ENCODE results near the gene AP5B1.
"Not testable (repeated sequence)": the region's sequence is repeated elsewhere in the genome, so short reads cannot be mapped to it uniquely, and the experiment has no call there.

The AP5B1 gene

DNA sequence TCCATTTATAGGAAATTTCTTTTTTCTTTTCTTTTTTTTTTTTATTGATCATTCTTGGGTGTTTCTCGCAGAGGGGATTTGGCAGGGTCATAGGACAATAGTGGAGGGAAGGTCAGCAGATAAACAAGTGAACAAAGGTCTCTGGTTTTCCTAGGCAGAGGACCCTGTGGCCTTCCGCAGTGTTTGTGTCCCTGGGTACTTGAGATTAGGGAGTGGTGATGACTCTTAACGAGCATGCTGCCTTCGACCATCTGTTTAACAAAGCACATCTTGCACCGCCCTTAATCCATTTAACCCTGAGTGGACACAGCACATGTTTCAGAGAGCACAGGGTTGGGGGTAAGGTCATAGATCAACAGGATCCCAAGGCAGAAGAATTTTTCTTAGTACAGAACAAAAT, 18.6 kb downstream of the AP5B1 start:
- not testable (repeated sequence) for DNase-seq

DNA sequence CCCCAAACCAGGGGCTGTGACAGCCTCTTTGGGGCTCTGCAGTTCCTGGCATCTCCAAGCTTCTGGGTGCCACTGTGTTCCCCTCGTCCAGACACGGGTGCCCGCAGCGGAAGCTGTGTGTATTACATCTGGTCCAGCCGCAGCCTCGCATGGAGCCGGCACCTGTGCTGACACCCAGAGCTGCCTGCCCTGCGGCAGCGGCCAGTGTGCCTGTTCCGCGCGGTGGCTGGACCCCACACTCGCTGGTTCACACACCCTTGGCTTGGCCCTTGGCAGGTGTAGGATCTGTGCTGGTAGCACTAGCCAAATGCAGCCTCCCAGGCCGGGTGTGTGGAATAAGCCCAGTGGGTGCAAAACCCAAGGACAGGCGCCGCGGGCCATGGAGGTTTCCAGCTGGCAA, 35.7 kb downstream of the AP5B1 start:
- DNase-seq: no peak

DNA sequence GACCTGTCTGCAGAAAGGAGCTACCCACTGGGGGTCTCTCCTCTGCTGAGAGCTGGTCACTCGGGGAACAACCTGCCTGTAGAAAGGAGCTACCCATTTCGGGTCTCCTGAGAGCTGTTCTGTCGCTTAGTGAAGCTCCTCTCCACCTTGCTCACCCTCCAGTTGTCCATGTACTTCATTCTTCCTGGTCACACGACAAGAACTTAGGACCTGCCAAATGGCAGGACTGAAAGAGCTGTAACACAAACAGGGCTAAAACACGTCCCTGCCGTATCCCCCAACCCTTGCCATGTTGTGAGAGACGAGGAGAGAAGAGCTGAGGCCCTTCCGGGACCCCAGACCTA, 36.1 kb downstream of the AP5B1 start:
- DNase-seq: no peak

DNA sequence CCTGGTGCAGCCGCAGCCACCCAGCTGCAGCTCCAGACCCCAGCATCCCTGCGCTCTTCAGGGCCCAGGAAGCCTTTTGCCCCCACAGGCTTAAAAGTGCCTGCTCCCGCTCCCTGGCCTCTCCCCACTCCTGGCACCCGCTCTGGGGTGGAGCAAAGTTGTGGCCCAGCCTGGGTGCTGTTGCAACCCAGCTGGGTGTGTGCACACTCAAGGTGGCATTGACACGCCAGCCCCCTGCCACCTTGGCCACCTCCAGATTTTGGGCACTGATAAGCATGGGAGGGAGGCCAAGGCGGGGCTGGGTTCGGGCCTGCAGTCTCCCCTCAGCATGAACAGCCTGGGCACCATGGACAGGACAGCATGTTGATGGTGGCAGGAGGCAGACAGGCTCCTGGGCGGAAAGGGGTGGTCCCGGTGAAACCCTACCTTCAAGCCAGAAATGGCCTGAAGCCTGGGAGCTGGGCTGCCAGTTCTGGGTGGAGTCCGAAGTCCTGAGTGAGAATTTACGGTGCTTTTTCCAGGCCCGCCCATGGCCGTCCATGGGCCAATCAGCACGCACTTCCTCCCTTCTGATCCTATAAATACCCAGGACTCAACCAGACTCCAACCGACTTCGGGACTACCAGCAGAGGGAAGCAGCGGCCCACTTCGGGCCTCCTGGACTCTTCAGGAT, 36.6 kb downstream of the AP5B1 start:
- DNase-seq: peak; percentile 13

DNA sequence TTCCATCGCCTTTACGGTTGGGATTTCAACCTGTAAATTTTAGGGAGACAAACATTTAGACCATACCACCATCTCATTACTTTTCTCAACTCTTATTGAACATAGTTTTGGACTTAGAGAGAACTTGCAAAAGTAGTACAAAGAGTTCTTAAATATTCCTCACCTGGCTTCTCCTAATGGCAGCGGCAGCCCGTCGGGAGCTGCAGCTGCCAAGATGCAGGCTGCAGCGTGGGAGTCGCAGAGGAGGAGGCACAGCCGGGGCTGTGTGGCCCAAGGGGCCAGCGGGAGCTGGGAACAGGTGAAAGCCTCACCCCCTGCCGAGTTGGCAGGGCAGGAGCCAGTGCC, 37.1 kb downstream of the AP5B1 start:
- no peak for DNase-seq

DNA sequence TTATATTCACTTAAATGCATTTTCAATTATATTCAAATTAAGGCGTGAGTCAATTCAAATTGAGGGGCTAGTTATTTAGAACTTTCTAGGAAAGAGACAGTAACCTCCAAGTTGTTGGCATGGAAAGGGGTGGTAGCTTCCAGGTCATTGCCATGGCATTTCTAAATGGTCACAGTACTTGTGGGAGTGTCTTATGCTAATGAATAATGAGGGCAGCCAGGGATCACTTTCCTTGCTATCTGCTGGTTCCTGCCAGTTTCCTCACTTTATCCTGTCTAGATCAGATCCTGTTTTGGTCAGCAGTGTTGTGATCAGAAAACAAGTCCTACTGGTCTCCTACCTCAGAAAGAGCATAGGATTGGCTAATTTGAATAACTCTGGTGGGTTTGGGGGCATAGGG, 38.4 kb downstream of the AP5B1 start:
- no peak for DNase-seq

DNA sequence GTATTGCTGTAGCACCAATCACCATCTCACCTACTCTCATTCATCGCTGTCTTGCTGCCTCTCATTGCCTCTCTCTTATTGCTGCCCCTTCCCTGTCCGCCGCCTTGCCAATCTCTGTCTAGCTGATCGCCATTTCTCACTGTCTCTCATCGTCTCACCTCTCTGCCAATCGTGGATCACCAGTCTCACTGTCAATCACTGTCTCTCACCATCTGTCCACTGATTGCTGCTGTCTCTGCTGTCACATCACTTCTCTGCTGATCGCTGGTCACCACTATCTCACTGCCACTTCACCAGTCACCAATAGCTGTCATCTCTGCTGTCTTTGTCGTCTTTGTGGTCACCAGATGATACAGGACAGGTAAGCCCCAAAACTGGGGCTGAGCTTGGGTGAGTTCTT, 39.6 kb downstream of the AP5B1 start:
- no peak for DNase-seq

DNA sequence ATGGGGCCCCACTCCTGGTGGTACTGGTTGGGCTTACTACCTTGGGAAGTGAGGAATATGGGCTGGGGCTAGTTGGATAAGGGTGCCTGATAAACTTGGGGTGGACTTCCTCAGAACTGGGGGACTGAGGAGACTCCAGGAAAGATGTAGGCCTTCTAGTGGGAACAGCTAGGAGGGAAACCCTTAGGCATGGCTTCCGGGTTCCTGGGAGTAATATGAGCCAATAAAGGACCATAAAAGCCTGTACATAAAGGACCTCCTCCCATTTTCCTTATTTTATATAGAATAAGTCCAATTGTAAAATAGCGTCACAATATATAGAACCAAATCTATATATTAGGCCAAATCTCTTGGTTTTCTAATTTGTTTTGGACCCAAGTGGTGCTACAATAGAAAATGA, 41.8 kb downstream of the AP5B1 start:
- no peak for DNase-seq

DNA sequence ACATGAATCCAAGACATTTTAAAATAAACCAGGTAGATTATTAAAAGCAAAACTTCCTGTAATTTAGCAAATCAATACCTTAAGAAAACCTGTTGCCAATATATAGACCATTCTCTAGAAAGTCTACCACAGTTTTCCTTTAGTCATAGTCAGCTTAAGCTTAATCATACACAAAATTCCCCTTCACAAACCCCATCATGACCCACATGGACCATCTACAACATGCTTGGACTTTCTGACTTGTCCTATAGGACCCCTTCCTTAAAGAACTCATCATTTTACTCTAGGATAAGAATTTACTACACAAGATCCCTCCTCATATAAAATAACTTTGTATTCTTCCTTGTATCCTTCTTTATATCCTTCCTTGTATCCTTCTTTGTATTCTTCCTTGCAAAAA, 44.0 kb downstream of the AP5B1 start:
- DNase-seq: no peak

DNA sequence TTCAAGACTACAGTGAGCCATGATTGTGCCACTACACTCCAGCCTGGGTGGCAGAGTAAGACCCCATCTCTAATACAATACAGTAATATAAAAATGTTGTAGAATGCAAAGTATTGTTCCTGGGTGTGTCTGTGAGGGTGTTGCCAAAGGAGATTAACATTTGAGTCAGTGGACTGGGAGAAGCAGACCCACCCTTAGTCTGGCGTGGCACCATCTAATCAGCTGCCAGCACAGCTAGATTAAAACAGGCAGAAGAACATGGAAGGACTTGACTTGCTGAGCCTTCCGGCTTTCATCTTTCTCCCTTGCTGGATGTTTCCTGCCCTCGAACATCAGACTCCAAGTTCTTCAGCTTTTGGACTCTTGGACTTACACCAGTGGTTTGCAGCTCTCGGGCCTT, 45.7 kb downstream of the AP5B1 start:
- not testable (repeated sequence) for DNase-seq

DNA sequence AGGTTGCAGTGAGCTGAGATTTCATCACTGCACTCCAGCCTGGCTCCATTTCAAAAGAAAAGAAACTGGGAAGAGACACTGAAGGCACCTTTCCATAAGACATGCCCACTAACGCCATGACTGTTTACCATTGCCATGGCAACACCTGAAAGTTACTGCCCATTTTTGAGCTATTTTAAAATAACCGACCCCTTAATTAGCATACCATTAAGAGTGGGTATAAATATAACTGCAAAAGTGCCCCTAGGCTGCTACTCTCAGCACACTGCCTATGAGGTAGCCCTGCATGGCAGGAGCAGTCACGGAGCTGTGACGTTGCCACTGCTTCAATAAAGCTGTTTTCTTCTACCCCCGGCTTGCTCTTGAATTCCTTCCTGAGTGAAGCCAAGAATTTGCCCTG, 50.3 kb downstream of the AP5B1 start:
- DNase-seq: no peak

DNA sequence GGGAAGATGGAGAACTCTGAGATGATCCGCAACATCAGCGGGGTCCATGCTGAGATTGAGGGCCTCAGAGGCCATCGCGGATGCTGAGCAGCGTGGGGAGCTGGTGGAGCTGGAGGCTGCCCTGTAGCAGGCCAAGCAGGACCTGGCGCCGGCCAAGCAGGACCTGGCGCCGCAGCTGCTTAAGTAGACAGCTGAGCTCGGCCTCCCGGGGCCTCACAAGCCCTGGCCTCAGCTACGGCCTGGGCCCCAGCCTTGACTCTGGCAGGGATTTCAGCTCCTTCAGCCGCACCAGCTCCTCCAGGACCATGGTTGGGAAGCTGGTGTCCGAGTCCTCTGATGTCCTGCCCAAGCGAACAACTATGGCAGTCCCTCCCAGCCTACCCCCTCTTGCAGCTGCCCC, 52.9 kb downstream of the AP5B1 start:
- no peak for DNase-seq

DNA sequence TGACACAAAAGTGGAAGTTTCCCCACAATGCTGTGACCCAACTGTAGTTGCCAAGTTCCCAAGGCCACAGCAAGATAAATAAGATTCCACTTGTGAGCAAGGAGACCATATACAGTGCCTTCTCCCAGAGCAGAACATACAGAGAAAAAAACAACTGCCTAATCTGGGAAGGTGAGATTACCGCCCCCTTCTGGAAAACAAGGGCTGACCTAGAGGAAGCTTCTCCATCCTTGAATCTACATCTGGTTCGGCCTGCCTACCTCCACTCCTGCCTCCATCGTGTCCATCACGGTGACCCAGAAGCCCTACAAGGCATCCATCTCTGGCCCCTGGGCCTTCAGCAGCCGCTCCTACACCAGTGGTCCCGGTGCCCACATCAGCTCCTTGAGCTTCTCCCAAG, 54.1 kb downstream of the AP5B1 start:
- no peak for DNase-seq
